HCT116 (cell line): Measurements from ENCODE around the gene GPC5. TPM values are rescaled to one million over a fixed set of nuclear protein-coding genes. Genes with fewer than 3 reads are reported as not detected.

Experiments
- ATAC-seq: fragments of 200-7000 bp; cut with Tn5 transposase; 2 replicates; pipeline ENCODE4 v1.9.1; 2020; ENCODE audit warnings: mild to moderate bottlenecking, moderate library complexity
- BruUV-seq: library from RNA; stranded (reverse); fragments of 400-500 nt; replicated peaks from 2 replicates; lab custom pipeline; 2021; lab: Mats Ljungman, UMichigan
- CTCF ChIA-PET: fragments of 300-600 bp; sonication (Branson Sonifier 250); formaldehyde crosslinking; loops from one replicate; lab custom pipeline; 2021; ENCODE audit warnings: antibody characterized with exemption; lab: Charles Lee
- POLR2A ChIA-PET: fragments of 300-600, 350-600 bp; sonication (Branson Sonifier 250); formaldehyde crosslinking; loops from one replicate; lab custom pipeline; 2021; ENCODE audit warnings: antibody characterized with exemption; lab: Charles Lee
- RAD21 ChIA-PET, 2 experiments: fragments of 300-600 bp; sonication (Branson Sonifier 250); formaldehyde crosslinking; loops; one replicate each; lab custom pipeline; 2023; ENCODE audit warnings: low total read pairs in 2 of 2; ENCODE audit not compliant: uncharacterized antibody in 2 of 2, unreplicated experiment in 2 of 2, low non-redundant PET in 1 of 2; lab: Charles Lee
- DNase-seq: peaks from one replicate; pipeline ENCODE4 v3.0.0-alpha.2; 2010; ENCODE audit warnings: low read depth, low spot score
- H2AFZ ChIP-seq: fragments of 200-600 bp; shearing (Covaris generic), sonication (generic); 2 replicates; pipeline ENCODE4 v1.6.1; 2017; ENCODE audit warnings: low read depth, mixed run types, mixed read lengths, antibody characterized with exemption, low read length; ENCODE audit not compliant: poor library complexity, severe bottlenecking
- H3K27ac ChIP-seq: 2 replicates; pipeline ENCODE4 v1.5.1; 2012; ENCODE audit warnings: low read depth, low read length
- H3K27me3 ChIP-seq: fragments of 200-600 bp; sonication (generic); 2 replicates; pipeline ENCODE4 v1.6.1; 2016; ENCODE audit warnings: mixed run types, low read length, mixed read lengths; ENCODE audit not compliant: insufficient read depth
- H3K36me3 ChIP-seq, 2 experiments: fragments of 200-500 bp in 1 of 2; fragments of 200-600 bp in 1 of 2; sonication (Bioruptor generic) in 1 of 2; sonication (generic) in 1 of 2; 2 replicates each; pipeline versions ENCODE4 v1.5.1 to v1.6.1; 2014 to 2016; ENCODE audit warnings: low read length in 2 of 2, inconsistent platforms in 1 of 2, mixed read lengths in 1 of 2, mixed run types in 1 of 2; ENCODE audit not compliant: insufficient read depth in 2 of 2, control insufficient read depth in 1 of 2
- H3K4me1 ChIP-seq, 2 experiments: fragments of 200-600 bp in 1 of 2; sonication (generic) in 1 of 2; 2 replicates each; pipeline versions ENCODE4 v1.5.1 to v1.6.1; 2012 to 2017; ENCODE audit warnings: low read length in 2 of 2, inconsistent platforms in 1 of 2, mild to moderate bottlenecking in 1 of 2, mixed read lengths in 1 of 2, mixed run types in 1 of 2, moderate library complexity in 1 of 2; ENCODE audit not compliant: insufficient read depth in 2 of 2, control insufficient read depth in 1 of 2
- H3K4me2 ChIP-seq: fragments of 200-600 bp; sonication (generic); 2 replicates; pipeline ENCODE4 v1.6.1; 2017; ENCODE audit warnings: mixed run types, low read length, mixed read lengths
- H3K4me3 ChIP-seq, 2 experiments: fragments of 200-600 bp in 1 of 2; sonication (generic) in 1 of 2; replicated peaks in 1 of 2; 2 replicates each; pipeline ENCODE4 v1.5.1; 2011 to 2016; ENCODE audit warnings: low read length in 2 of 2, control low read depth in 1 of 2, low read depth in 1 of 2, mild to moderate bottlenecking in 1 of 2, mixed read lengths in 1 of 2, mixed run types in 1 of 2
- H3K79me2 ChIP-seq: fragments of 200-600 bp; sonication (generic); 2 replicates; pipeline ENCODE4 v1.6.1; 2017; ENCODE audit warnings: mild to moderate bottlenecking, mixed run types, low read length, moderate library complexity, mixed read lengths; ENCODE audit not compliant: insufficient read depth
- H3K9ac ChIP-seq: fragments of 200-600 bp; sonication (generic); 2 replicates; pipeline ENCODE4 v1.6.1; 2016; ENCODE audit warnings: low read length, mixed read lengths
- H3K9me2 ChIP-seq: fragments of 200-600 bp; sonication (generic), shearing (Covaris generic); 2 replicates; pipeline ENCODE4 v1.6.1; 2017; ENCODE audit warnings: mixed run types, mild to moderate bottlenecking, moderate library complexity; ENCODE audit not compliant: insufficient read depth
- H3K9me3 ChIP-seq, 2 experiments: fragments of 200-500 bp in 1 of 2; fragments of 200-600 bp in 1 of 2; sonication (Bioruptor generic) in 1 of 2; sonication (generic) in 1 of 2; 2 replicates each; pipeline ENCODE4 v1.6.1; 2014 to 2017; ENCODE audit warnings: low read length in 2 of 2, mixed read lengths in 2 of 2, inconsistent platforms in 1 of 2, low read depth in 1 of 2, mild to moderate bottlenecking in 1 of 2, mixed run types in 1 of 2, moderate library complexity in 1 of 2; ENCODE audit not compliant: control insufficient read depth in 1 of 2, insufficient read depth in 1 of 2
- H4K20me1 ChIP-seq: fragments of 200-600 bp; sonication (generic), shearing (Covaris generic); 2 replicates; pipeline ENCODE4 v1.6.1; 2017; ENCODE audit warnings: mixed run types, mild to moderate bottlenecking, moderate library complexity; ENCODE audit not compliant: insufficient read depth
- ATF3 ChIP-seq: IDR thresholded peaks from 2 replicates; pipeline ENCODE4 v1.6.1; 2012
- CEBPB ChIP-seq: IDR thresholded peaks from 2 replicates; pipeline ENCODE4 v1.6.1; 2012; ENCODE audit warnings: low read depth
- CTCF ChIP-seq, 3 experiments: fragments of 200-600 bp in 1 of 3; sonication (generic) in 1 of 3; IDR thresholded peaks in 2 of 3; conservative IDR thresholded peaks in 1 of 3; 2 replicates each; pipeline ENCODE4 v1.5.1; 2012 to 2017; ENCODE audit warnings: low read depth in 2 of 3, low read length in 2 of 3, antibody characterized with exemption in 1 of 3, borderline replicate concordance in 1 of 3, control low read depth in 1 of 3, mild to moderate bottlenecking in 1 of 3, mixed read lengths in 1 of 3, mixed run types in 1 of 3, moderate library complexity in 1 of 3; ENCODE audit not compliant: insufficient read depth in 1 of 3
- EGR1 ChIP-seq: IDR thresholded peaks from 2 replicates; pipeline ENCODE4 v1.6.1; 2012; ENCODE audit warnings: low read depth
- ELF1 ChIP-seq: IDR thresholded peaks from 2 replicates; pipeline ENCODE4 v1.6.1; 2012; ENCODE audit warnings: low read depth, borderline replicate concordance
- EZH2phosphoT487 ChIP-seq: fragments of 200-600 bp; IDR thresholded peaks from 2 replicates; pipeline ENCODE4 v1.6.1; 2018; ENCODE audit warnings: antibody characterized with exemption, borderline replicate concordance
- REST ChIP-seq: IDR thresholded peaks from 2 replicates; pipeline ENCODE4 v1.6.1; 2012; ENCODE audit warnings: low read depth
- SIN3A ChIP-seq: IDR thresholded peaks from 2 replicates; pipeline ENCODE4 v1.6.1; 2012; ENCODE audit warnings: low read depth
- SP1 ChIP-seq: IDR thresholded peaks from 2 replicates; pipeline ENCODE4 v1.6.1; 2012; ENCODE audit warnings: low read depth
- YY1 ChIP-seq: IDR thresholded peaks from 2 replicates; pipeline ENCODE4 v1.6.1; 2011; ENCODE audit warnings: low read length, low read depth, moderate library complexity, mild to moderate bottlenecking; ENCODE audit not compliant: insufficient replicate concordance; ENCODE audit errors: extremely low read depth
- ZFX ChIP-seq: fragments of 450-650 bp; IDR thresholded peaks from 2 replicates; pipeline ENCODE4 v1.6.1; 2017
- ZNF274 ChIP-seq: fragments of 200-500 bp; sonication (Bioruptor generic); IDR thresholded peaks from 2 replicates; pipeline ENCODE4 v1.6.1; 2014; ENCODE audit warnings: mild to moderate bottlenecking, low read depth, low read length, inconsistent platforms
- intact Hi-C: fragments of 100-400 bp; cut with micrococcal nuclease; formaldehyde crosslinking; loops from 2 replicates; pipeline ENCODE4 v1.10.0; 2022
- total RNA-seq: library from RNA; stranded (reverse); gene quantifications from one replicate; pipeline ENCODE4 v1.2.1, GENCODE V29; 2021; ENCODE audit not compliant: unreplicated experiment

Gene GPC5
- total RNA-seq, 1 experiment from 2014 or later: not detected

- ATAC-seq (no peak), DNase-seq (no peak)
- intact Hi-C loops: no loop called here
- H3K4me2 ChIP-seq: no peak overlapping the region
- no peak overlapping the region for H3K27ac ChIP-seq
- BruUV-seq: no TSS peak
- no peaks in the 10 kb centered on the region for H3K79me2 ChIP-seq
- TF ChIP-seq ZNF274 (no peak), EGR1 (no peak), SIN3A (no peak), CTCF (IDR thresholded peaks at IDR 0.05 in 2 of 3, conservative IDR thresholded peaks at IDR 0.05 in 1 of 3; ENCODE audit: borderline replicate concordance in 1 of 3, insufficient read depth in 1 of 3, low read depth in 2 of 3, low read length in 2 of 3) (no peak), ELF1 (no peak), SP1 (no peak), ZFX (no peak), ATF3 (no peak), REST (no peak), YY1 (no peak), EZH2phosphoT487 (no peak), CEBPB (no peak)
- ChIA-PET CTCF (no interaction called here), RAD21 (no interaction called here), POLR2A (no interaction called here)
- no peak overlapping the region for H3K9ac ChIP-seq
- H4K20me1 ChIP-seq: no peaks in the 10 kb centered on the region
- no peaks in the 10 kb centered on the region for H3K9me3 ChIP-seq
- no peak overlapping the region for H2AFZ ChIP-seq
- H3K9me2 ChIP-seq: no peaks in the 10 kb centered on the region
- H3K36me3 ChIP-seq: no peaks in the 10 kb centered on the region; a peak in 1 of 4 replicates
- H3K4me1 ChIP-seq: no peaks in the 10 kb centered on the region
- peaks cover 3% of the 10 kb centered on the region for H3K27me3 ChIP-seq
- no peak overlapping the region for H3K4me3 ChIP-seq
These were observed 30.3 kb upstream of the GPC5 start for GRCh38 chr13:91368101-91368500.
